ENCODE results near the gene EMP2. TPM values are rescaled to one million over a fixed set of nuclear protein-coding genes. Genes with fewer than 3 reads are reported as not detected.
"Not testable (repeated sequence)": the region's sequence is repeated elsewhere in the genome, so short reads cannot be mapped to it uniquely, and the experiment has no call there.

The EMP2 gene
- total RNA-seq, 6 donors from 2014 or later, result 261 to 1,020 (median 640) TPM

GRCh38 chr16:10539236-10539635 lies 41.2 kb downstream of the EMP2 start:
- Histone ChIP-seq H3K27me3 (no peaks in the 10 kb centered on the region), H3K27ac (no peak overlapping the region), H3K36me3 (peaks cover 28 to 100% (median 82%) of the 10 kb centered on the region in 4 donors), H3K4me1 (peaks cover 0 to 16% (median 3%) of the 10 kb centered on the region in 4 donors), H3K4me3 (no peak overlapping the region), H3K9me3 (no peaks in the 10 kb centered on the region)
- TF ChIP-seq, protein P1, sequence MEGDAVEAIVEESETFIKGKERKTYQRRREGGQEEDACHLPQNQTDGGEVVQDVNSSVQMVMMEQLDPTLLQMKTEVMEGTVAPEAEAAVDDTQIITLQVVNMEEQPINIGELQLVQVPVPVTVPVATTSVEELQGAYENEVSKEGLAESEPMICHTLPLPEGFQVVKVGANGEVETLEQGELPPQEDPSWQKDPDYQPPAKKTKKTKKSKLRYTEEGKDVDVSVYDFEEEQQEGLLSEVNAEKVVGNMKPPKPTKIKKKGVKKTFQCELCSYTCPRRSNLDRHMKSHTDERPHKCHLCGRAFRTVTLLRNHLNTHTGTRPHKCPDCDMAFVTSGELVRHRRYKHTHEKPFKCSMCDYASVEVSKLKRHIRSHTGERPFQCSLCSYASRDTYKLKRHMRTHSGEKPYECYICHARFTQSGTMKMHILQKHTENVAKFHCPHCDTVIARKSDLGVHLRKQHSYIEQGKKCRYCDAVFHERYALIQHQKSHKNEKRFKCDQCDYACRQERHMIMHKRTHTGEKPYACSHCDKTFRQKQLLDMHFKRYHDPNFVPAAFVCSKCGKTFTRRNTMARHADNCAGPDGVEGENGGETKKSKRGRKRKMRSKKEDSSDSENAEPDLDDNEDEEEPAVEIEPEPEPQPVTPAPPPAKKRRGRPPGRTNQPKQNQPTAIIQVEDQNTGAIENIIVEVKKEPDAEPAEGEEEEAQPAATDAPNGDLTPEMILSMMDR (IDR thresholded peaks at IDR 0.05), result no peak
- TF ChIP-seq POLR2AphosphoS5 (IDR thresholded peaks at IDR 0.05) (no peak), POLR2A (IDR thresholded peaks at IDR 0.05) (no peak), EP300 (IDR thresholded peaks at IDR 0.05) (no peak)
- no peak for ATAC-seq (ENCODE audit: low FRiP score in 2 of 2)
- DNase-seq, result no peak
- 69 to 81% methylated on average over 8 of the region's 8 CpGs for WGBS, 2 donors

DNA sequence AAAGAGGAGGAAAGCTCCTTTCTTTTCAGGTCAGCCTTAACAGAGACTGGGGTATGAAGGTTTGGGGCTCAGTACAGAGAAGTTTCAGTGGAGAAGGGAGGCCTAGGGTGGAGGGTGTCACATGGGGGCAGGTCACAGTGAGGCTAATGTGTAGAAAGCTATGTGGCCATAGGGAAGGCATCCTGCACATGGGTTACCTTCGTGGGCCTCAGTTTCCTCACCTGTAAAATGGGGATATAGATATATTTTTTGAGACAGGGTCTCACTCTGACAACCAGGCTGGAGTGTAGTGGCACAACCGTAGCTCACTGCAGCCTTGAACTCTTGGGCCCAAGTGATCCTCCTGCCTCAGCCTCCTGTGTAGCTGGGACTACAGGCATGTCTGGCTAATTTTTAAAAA lies 41.8 kb downstream of the EMP2 start:
- Histone ChIP-seq H3K4me3 (no peak overlapping the region), H3K4me1 (peaks cover 0 to 16% (median 3%) of the 10 kb centered on the region in 4 donors), H3K9me3 (no peaks in the 10 kb centered on the region), H3K27ac (no peak overlapping the region), H3K27me3 (no peaks in the 10 kb centered on the region), H3K36me3 (peaks cover 28 to 100% (median 80%) of the 10 kb centered on the region in 4 donors)
- DNase-seq, result no peak
- TF ChIP-seq POLR2AphosphoS5 (IDR thresholded peaks at IDR 0.05), result no peak
- no peak for TF ChIP-seq POLR2A (IDR thresholded peaks at IDR 0.05)
- TF ChIP-seq EP300 (IDR thresholded peaks at IDR 0.05), result no peak
- TF ChIP-seq, protein P1 (IDR thresholded peaks at IDR 0.05), result no peak
- no peak for ATAC-seq (ENCODE audit: low FRiP score in 2 of 2)
- 85 to 96% methylated on average over 2 of the region's 2 CpGs for WGBS, 2 donors

- Histone ChIP-seq H3K27me3 (no peaks in the 10 kb centered on the region), H3K36me3 (peaks cover 25 to 100% (median 76%) of the 10 kb centered on the region in 4 donors), H3K27ac (no peak overlapping the region), H3K4me1 (peaks cover 0 to 16% (median 3%) of the 10 kb centered on the region in 4 donors), H3K9me3 (no peaks in the 10 kb centered on the region), H3K4me3 (no peak overlapping the region)
- ATAC-seq (ENCODE audit: low FRiP score in 2 of 2), result peak in 1 of 2 donors; percentile 7
- DNase-seq, result no peak
- TF ChIP-seq POLR2A (IDR thresholded peaks at IDR 0.05), result no peak
- no peak for TF ChIP-seq EP300 (IDR thresholded peaks at IDR 0.05)
- WGBS, 2 donors, result 90 to 91% methylated on average over 15 of the region's 15 CpGs
Observed at GRCh38 chr16:10537946-10538345, 42.5 kb downstream of the EMP2 start.

DNA sequence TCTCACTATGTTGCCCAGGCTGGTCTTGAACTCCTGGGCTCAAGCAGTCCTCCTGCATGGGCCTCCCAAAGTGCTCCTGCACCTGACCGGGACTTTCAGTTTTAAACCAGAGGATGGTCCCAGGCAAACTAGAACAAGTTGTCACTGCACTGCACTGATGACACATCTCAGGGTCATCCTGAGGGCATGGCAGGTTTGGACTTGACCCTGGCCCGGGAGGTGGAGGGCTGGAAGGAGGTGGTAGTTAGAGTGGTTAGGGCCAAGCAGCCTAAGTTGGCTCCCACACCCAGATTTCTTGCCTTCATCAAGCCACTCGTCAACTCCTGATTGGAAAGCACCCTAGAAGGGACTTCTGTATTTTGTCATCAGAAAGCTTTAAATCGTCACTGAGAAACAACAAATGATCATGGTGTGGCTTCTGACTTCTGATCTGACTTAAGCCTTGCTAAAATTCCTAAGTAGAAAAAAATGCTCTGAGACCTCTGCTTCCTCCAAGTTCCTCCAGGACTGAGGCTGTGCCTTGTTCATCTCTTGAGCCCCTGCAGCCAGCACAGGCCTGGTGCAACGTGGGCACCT lies 43.5 kb downstream of the EMP2 start:
- Histone ChIP-seq H3K27ac (peak overlapping the region in 2 of 4 donors; percentile 0 to 3), H3K36me3 (peaks cover 30 to 100% (median 75%) of the 10 kb centered on the region in 4 donors), H3K4me3 (no peak overlapping the region), H3K4me1 (peaks cover 0 to 8% (median 3%) of the 10 kb centered on the region in 4 donors), H3K27me3 (no peaks in the 10 kb centered on the region), H3K9me3 (no peaks in the 10 kb centered on the region)
- DNase-seq (no peak), ATAC-seq (ENCODE audit: low FRiP score in 2 of 2) (no peak)
- WGBS, 2 donors, result 83 to 86% methylated on average over 5 of the region's 5 CpGs
- TF ChIP-seq EP300 (IDR thresholded peaks at IDR 0.05) (no peak), POLR2A (IDR thresholded peaks at IDR 0.05) (no peak), POLR2AphosphoS5 (IDR thresholded peaks at IDR 0.05) (no peak)
- TF ChIP-seq, protein P1 (IDR thresholded peaks at IDR 0.05), result no peak

- not testable (repeated sequence) for ATAC-seq (ENCODE audit: low FRiP score in 2 of 2); H3K4me1 ChIP-seq; H3K27me3 ChIP-seq; H3K4me3 ChIP-seq; DNase-seq; H3K9me3 ChIP-seq
- H3K36me3 ChIP-seq, result peaks cover 36 to 100% (median 78%) of the 10 kb centered on the region in 4 donors
- WGBS, 2 donors, result 93 to 96% methylated on average over 6 of the region's 6 CpGs
- peak overlapping the region in 2 of 4 donors; percentile 0 to 3 for H3K27ac ChIP-seq
Observed at GRCh38 chr16:10536328-10536727, 44.1 kb downstream of the EMP2 start.

DNA sequence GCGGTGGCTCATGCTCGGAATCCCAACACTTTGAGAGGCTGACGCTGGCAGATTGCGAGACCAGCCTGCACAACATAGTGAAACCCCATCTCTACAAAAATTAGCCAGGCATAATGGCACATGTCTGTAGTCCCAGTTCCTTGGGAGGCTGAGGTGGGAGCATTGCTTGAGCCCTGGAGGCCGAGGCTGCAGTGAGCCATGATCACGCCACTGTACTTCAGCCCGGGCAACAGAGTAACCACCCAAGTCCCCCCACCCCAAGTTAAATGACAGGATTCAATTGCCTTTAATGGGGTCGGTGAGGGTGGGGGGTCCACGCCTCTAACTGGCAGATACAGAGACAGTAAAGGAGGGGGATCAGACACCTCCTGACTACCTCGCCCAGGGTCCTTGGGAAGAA lies 44.9 kb downstream of the EMP2 start:
- no peak for DNase-seq
- TF ChIP-seq, protein P1 (IDR thresholded peaks at IDR 0.05), result no peak
- TF ChIP-seq POLR2A (IDR thresholded peaks at IDR 0.05) (no peak), POLR2AphosphoS5 (IDR thresholded peaks at IDR 0.05) (no peak), EP300 (IDR thresholded peaks at IDR 0.05) (no peak)
- Histone ChIP-seq H3K4me3 (no peak overlapping the region), H3K4me1 (no peaks in the 10 kb centered on the region), H3K36me3 (peaks cover 36 to 100% (median 81%) of the 10 kb centered on the region in 4 donors), H3K9me3 (no peaks in the 10 kb centered on the region), H3K27me3 (no peaks in the 10 kb centered on the region), H3K27ac (no peak overlapping the region)
- 94% methylated on average over 10 of the region's 10 CpGs for WGBS, 2 donors
- no peak for ATAC-seq (ENCODE audit: low FRiP score in 2 of 2)
